ENCODE results near the gene PNPLA6. TPM values are rescaled to one million over a fixed set of nuclear protein-coding genes. Genes with fewer than 3 reads are reported as not detected.

PNPLA6 gene
- total RNA-seq, 1 donor from 2014 or later = 129 TPM

- peaks cover 9% of the 10 kb centered on the region for H3K36me3 Mint-ChIP-seq (ENCODE audit: unreplicated experiment)
- no peak overlapping the region for H3K27ac Mint-ChIP-seq (ENCODE audit: unreplicated experiment)
- TF ChIP-seq CTCF (IDR thresholded peaks at IDR 0.05) = no peak
- no peak for DNase-seq (ENCODE audit: extremely low spot score, unreplicated experiment)
- H3K9me3 Mint-ChIP-seq (ENCODE audit: unreplicated experiment) = no peaks in the 10 kb centered on the region
- H3K4me3 Mint-ChIP-seq (ENCODE audit: unreplicated experiment) = no peak overlapping the region
- H3K4me1 Mint-ChIP-seq (ENCODE audit: unreplicated experiment) = peaks cover 14% of the 10 kb centered on the region
- no peaks in the 10 kb centered on the region for H3K27me3 Mint-ChIP-seq (ENCODE audit: unreplicated experiment)
Observed at GRCh38 chr19:7524523-7524922, 11.0 kb upstream of the PNPLA6 start.

GRCh38 chr19:7524992-7525739 is 10.4 kb upstream of the PNPLA6 start:
- H3K4me1 Mint-ChIP-seq (ENCODE audit: unreplicated experiment) = peaks cover 14% of the 10 kb centered on the region
- DNase-seq (ENCODE audit: extremely low spot score, unreplicated experiment) = no peak
- TF ChIP-seq CTCF (IDR thresholded peaks at IDR 0.05) = no peak
- H3K27ac Mint-ChIP-seq (ENCODE audit: unreplicated experiment) = no peak overlapping the region
- no peaks in the 10 kb centered on the region for H3K9me3 Mint-ChIP-seq (ENCODE audit: unreplicated experiment)
- peaks cover 9% of the 10 kb centered on the region for H3K36me3 Mint-ChIP-seq (ENCODE audit: unreplicated experiment)
- H3K27me3 Mint-ChIP-seq (ENCODE audit: unreplicated experiment) = no peaks in the 10 kb centered on the region
- no peak overlapping the region for H3K4me3 Mint-ChIP-seq (ENCODE audit: unreplicated experiment)

GRCh38 chr19:7526059-7526929 is 9.2 kb upstream of the PNPLA6 start:
- Mint-ChIP-seq H3K4me3 (ENCODE audit: unreplicated experiment) (no peak overlapping the region), H3K27ac (ENCODE audit: unreplicated experiment) (no peak overlapping the region), H3K27me3 (ENCODE audit: unreplicated experiment) (no peaks in the 10 kb centered on the region), H3K9me3 (ENCODE audit: unreplicated experiment) (no peaks in the 10 kb centered on the region), H3K36me3 (ENCODE audit: unreplicated experiment) (peaks cover 12% of the 10 kb centered on the region), H3K4me1 (ENCODE audit: unreplicated experiment) (peaks cover 13% of the 10 kb centered on the region)
- DNase-seq (ENCODE audit: extremely low spot score, unreplicated experiment) = no peak
- no peak for TF ChIP-seq CTCF (IDR thresholded peaks at IDR 0.05)

- H3K9me3 Mint-ChIP-seq (ENCODE audit: unreplicated experiment) = no peaks in the 10 kb centered on the region
- no peak for DNase-seq (ENCODE audit: extremely low spot score, unreplicated experiment)
- no peak overlapping the region for H3K27ac Mint-ChIP-seq (ENCODE audit: unreplicated experiment)
- peaks cover 12% of the 10 kb centered on the region for H3K36me3 Mint-ChIP-seq (ENCODE audit: unreplicated experiment)
- H3K27me3 Mint-ChIP-seq (ENCODE audit: unreplicated experiment) = no peaks in the 10 kb centered on the region
- no peak overlapping the region for H3K4me3 Mint-ChIP-seq (ENCODE audit: unreplicated experiment)
- no peak for TF ChIP-seq CTCF (IDR thresholded peaks at IDR 0.05)
- H3K4me1 Mint-ChIP-seq (ENCODE audit: unreplicated experiment) = peaks cover 4% of the 10 kb centered on the region
Observed at GRCh38 chr19:7527516-7528191, 7.9 kb upstream of the PNPLA6 start.

GRCh38 chr19:7528192-7528519 is 7.4 kb upstream of the PNPLA6 start:
- Mint-ChIP-seq H3K4me1 (ENCODE audit: unreplicated experiment) (peaks cover 6% of the 10 kb centered on the region), H3K27me3 (ENCODE audit: unreplicated experiment) (no peaks in the 10 kb centered on the region), H3K36me3 (ENCODE audit: unreplicated experiment) (peaks cover 12% of the 10 kb centered on the region), H3K9me3 (ENCODE audit: unreplicated experiment) (no peaks in the 10 kb centered on the region), H3K4me3 (ENCODE audit: unreplicated experiment) (no peak overlapping the region), H3K27ac (ENCODE audit: unreplicated experiment) (no peak overlapping the region)
- TF ChIP-seq CTCF (IDR thresholded peaks at IDR 0.05) = no peak
- no peak for DNase-seq (ENCODE audit: extremely low spot score, unreplicated experiment)

All from osteocyte (in vitro differentiated cells).